HAP-1 (cell line): ENCODE results near the gene RNF111.

Experiments used
- DNase-seq, 2 experiments: peaks; one replicate each; pipeline ENCODE4 v3.0.0-alpha.2; 2016 to 2020; ENCODE audit warnings: low spot score in 2 of 2
- H3K27me3 ChIP-seq: fragments of 250-450 bp; sonication (Bioruptor Pico); 2 replicates; pipeline ENCODE4 v1.5.1; 2020; ENCODE audit warnings: low read depth, mild to moderate bottlenecking, moderate library complexity
- H3K36me3 ChIP-seq: fragments of 250-450 bp; sonication (Bioruptor Pico); replicated peaks from 2 replicates; pipeline ENCODE4 v1.5.1; 2020; ENCODE audit warnings: mild to moderate bottlenecking
- H3K4me1 ChIP-seq: fragments of 250-450 bp; sonication (Bioruptor Pico); 2 replicates; pipeline ENCODE4 v1.5.1; 2020; ENCODE audit warnings: mild to moderate bottlenecking
- H3K4me3 ChIP-seq: fragments of 250-450 bp; sonication (Bioruptor Pico); 2 replicates; pipeline ENCODE4 v1.5.1; 2020; ENCODE audit warnings: mild to moderate bottlenecking, moderate library complexity
- H3K9me3 ChIP-seq: fragments of 250-450 bp; sonication (Bioruptor Pico); 2 replicates; pipeline ENCODE4 v1.5.1; 2020; ENCODE audit warnings: mild to moderate bottlenecking, moderate library complexity
- in situ Hi-C: fragments of 300-500 bp; cut with MboI; formaldehyde crosslinking; loops from 3 replicates; pipeline ENCODE4 v1.14.3; 2020; ENCODE audit warnings: low sequenced_read_pairs, inconsistent platforms, mixed read lengths

The RNF111 gene

DNA sequence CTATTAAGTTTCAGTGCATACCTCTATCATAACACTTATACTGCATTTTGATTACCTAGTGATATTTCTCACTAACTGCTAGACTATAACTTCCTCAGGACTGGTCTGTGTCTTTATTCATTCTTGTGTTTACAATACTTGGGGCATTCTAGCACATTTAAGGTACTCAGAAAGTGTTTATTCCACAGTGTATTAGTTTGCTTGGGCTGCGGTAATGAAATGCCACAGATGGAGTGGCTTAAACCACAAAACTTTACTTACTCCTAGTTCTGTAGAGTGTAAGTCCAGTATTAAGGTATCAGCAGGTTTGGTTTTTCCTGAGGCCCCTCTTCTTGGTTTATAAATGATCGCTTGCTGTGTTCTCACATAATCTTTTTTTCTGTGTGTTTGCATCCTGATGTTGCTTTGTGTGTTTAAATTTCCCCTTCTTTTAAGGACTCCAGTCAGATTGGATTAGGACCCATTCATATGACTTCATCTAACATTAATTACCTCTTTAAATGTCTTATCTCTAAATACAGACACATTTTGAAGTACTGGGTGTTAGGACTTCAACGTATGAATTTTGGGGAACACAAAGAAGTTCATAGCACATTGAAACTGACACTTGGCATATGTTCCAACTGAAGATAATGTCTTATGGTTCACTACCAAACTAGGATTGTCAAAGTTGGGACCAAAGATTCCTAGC is 23.9 kb downstream of the RNF111 start:
- H3K36me3 ChIP-seq: no peaks in the 10 kb centered on the region; the same call in 1 of the 2 replicates
- no peaks in the 10 kb centered on the region for H3K27me3 ChIP-seq
- no peak for DNase-seq
- H3K4me3 ChIP-seq: no peak overlapping the region
- in situ Hi-C loops: no loop called here
- peaks cover 4% of the 10 kb centered on the region for H3K4me1 ChIP-seq
- H3K9me3 ChIP-seq: no peaks in the 10 kb centered on the region

DNA sequence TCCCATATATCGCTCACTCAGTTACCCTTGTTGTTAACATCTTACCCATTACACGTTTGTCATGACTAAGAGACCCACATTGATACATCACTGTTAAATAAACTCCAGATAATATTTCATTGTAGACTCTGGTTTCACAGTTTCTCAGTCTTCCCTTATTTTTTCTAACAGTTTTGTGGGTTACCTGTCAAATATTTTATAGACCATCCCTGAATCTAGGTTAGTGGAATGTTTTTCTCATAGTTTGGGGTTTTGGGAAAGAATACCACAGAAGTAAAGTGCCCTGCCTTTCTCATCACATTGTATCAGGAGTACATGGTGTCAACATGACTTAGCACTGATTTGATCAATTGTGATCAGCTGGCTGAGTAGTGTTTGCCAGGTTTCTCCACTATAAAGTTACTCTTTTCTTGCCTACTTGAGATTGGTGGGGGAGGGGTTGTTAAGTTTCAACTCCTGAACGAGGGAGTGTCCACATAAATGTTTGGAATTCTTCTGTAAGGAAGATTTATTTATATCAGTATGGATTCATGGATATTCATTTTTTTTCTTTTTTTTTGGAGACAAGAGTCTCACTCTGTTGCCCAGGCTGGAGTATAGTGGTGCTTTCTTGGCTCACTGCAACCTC is 25.9 kb downstream of the RNF111 start:
- Histone ChIP-seq H3K9me3 (no peaks in the 10 kb centered on the region), H3K4me3 (no peak overlapping the region), H3K4me1 (peaks cover 12% of the 10 kb centered on the region), H3K27me3 (no peaks in the 10 kb centered on the region), H3K36me3 (no peaks in the 10 kb centered on the region)
- no peak for DNase-seq
- in situ Hi-C loops: no loop called here

DNA sequence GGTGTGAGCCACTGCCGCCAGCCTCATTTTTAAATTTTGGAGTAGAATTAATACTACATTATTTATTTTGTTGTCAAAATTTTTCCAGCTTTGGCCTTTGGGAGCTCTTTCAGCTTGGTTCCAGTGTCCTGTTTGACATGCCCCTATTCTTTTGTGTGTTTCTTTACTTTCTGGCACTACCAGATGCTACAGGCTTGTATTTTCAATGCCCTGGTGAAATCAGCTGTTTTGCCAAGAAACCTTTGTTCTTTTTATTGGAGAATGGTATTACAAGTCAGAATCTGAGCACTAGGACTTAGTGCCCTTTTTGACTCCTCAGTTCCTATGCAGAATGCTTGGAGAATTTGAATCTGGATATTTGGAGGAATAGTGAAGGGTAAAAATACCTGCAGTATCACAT is 26.6 kb downstream of the RNF111 start:
- in situ Hi-C loops: no loop called here
- Histone ChIP-seq H3K9me3 (no peaks in the 10 kb centered on the region), H3K4me1 (peaks cover 17% of the 10 kb centered on the region), H3K4me3 (no peak overlapping the region), H3K27me3 (no peaks in the 10 kb centered on the region), H3K36me3 (no peaks in the 10 kb centered on the region)
- DNase-seq: no peak

DNA sequence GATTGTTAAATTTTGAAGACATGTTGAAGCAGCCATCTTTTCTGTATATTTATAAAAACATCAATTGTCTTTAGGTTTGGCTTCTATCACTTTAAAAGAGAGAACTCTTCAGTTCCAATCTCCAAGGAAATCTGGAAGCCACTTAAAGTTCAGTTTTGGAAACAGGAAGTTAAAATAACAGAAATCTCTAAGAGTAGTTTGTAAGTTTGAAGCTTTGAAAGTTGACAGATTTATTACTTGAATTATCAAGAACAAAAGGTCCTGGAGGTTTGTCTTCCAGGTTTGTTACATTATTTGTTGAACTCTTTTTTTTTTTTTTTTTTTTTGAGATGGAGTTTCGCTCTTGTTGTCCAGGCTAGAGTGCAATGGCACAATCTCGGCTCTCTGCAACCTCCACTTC is 30.0 kb downstream of the RNF111 start:
- Histone ChIP-seq H3K36me3 (no peaks in the 10 kb centered on the region), H3K4me3 (no peak overlapping the region), H3K9me3 (no peaks in the 10 kb centered on the region), H3K4me1 (peaks cover 22% of the 10 kb centered on the region), H3K27me3 (no peaks in the 10 kb centered on the region)
- in situ Hi-C loops: no loop called here
- no peak for DNase-seq

DNA sequence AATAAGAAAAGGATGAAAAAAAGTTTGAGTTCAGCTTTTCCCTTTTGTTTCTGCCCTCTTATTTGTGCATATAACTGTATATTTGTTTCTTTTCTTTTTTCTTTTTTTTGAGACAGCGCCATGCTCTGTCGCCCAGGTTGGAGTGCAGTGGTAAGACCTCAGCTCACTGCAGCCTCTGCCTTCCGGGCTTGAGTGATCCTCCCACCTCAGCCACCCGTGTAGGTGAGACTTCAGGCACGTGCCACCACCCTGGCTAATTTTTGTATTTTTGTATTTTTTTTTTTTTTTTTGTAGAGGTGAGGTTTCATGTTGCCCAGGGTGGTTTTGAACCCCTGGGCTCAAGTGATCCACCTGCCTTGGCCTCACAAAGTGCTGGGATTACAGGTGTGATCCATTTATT is 31.4 kb downstream of the RNF111 start:
- Histone ChIP-seq H3K36me3 (no peaks in the 10 kb centered on the region), H3K9me3 (no peaks in the 10 kb centered on the region), H3K4me3 (no peak overlapping the region), H3K4me1 (peaks cover 25% of the 10 kb centered on the region), H3K27me3 (no peaks in the 10 kb centered on the region)
- DNase-seq: peak in 1 of 2 experiments; percentile 18
- in situ Hi-C loops: no loop called here

DNA sequence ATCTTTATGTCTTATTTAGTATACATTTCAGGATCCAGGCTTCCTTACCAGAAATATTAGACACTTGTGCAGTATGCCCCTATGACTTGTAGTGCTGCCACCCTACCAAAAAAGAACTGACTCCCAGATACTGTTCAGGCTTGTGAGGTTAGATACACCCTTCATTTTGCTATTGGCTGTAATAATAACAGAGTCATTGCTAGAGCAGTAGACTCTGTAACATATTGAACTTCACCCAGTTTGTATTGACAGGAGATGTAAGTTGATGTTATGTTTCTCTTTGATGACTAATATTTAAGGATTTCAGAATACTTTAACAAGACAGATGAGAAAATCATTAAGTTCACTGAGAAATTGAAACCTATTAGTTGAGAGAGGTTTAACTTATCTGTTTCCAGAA is 32.9 kb downstream of the RNF111 start:
- Histone ChIP-seq H3K4me3 (no peak overlapping the region), H3K27me3 (no peaks in the 10 kb centered on the region), H3K9me3 (no peaks in the 10 kb centered on the region), H3K4me1 (peaks cover 29% of the 10 kb centered on the region), H3K36me3 (no peaks in the 10 kb centered on the region)
- no peak for DNase-seq
- in situ Hi-C loops: no loop called here

DNA sequence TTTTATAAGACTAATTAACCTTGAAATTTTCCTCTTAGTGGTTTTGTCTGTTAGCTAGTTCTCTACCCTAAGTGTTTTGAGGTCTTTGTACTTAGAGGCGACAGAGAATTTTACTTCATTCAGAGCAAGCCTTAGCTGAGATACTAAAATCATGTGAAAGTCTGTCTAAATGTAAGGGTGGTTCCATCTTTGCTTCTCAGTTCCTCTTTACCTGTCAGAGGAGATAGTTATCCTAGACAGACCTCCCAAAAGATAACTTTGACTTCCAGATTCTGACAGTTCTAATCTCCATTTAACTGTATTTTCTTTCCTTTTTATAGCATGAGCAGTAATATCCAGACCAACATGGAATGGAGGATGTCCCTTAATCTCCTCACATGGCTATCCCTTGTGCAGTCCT is 34.7 kb downstream of the RNF111 start:
- DNase-seq: no peak
- in situ Hi-C loops: no loop called here
- Histone ChIP-seq H3K9me3 (no peaks in the 10 kb centered on the region), H3K36me3 (no peaks in the 10 kb centered on the region), H3K4me3 (no peak overlapping the region), H3K27me3 (no peaks in the 10 kb centered on the region), H3K4me1 (peaks cover 28% of the 10 kb centered on the region)

DNA sequence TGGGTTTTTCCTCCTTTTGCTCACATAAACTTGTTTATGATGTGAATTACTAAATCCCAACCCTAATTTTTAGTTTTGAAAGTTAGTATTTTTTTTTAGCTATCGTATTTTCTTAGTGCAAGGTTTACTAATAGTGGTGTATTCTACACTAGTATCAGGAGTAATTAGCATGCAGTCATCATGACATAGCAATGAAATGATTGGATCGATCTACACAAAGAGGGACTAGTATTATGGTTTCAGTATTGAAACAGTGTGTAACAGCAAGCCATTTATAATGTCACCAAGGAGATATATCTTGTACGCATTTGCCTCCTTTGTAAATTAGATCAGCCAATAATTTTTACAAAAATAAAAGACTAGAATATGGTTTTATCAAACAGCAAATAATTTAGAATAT is 38.7 kb downstream of the RNF111 start:
- Histone ChIP-seq H3K4me3 (no peak overlapping the region), H3K4me1 (peaks cover 14% of the 10 kb centered on the region), H3K27me3 (no peaks in the 10 kb centered on the region), H3K9me3 (no peaks in the 10 kb centered on the region), H3K36me3 (no peaks in the 10 kb centered on the region)
- in situ Hi-C loops: no loop called here
- no peak for DNase-seq

DNA sequence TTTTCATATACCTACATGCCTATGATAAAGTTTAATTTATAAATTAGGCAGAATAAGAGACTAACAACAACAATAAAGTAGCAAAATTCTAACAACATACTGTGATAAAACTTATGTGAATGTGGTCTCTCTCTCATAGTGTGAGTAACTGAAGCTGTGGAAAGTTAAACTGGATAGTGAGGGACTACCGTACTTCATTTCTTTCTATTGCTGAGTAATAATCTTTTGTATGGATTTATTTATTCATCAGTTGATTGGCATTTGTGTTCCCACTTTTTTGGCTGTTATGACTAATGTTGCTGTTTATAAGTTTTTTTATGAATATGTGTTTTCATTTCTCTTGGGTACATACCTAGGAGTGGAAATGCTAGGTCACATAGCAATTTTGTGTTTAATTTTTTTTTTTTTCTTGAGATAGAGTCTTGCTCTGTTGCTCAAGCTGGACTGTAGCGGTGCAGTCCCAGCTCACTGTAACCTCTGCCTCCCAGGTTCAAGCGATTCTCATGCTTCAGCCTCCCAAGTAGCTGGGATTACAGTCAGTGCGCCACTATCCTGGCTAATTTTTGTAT is 41.0 kb downstream of the RNF111 start:
- Histone ChIP-seq H3K36me3 (0 out of 2 replicates have a peak, but pooled peaks cover 6% of the 10 kb centered on the region), H3K4me3 (no peak overlapping the region), H3K9me3 (no peaks in the 10 kb centered on the region), H3K27me3 (no peaks in the 10 kb centered on the region), H3K4me1 (peaks cover 8% of the 10 kb centered on the region)
- in situ Hi-C loops: no loop called here
- DNase-seq: no peak

DNA sequence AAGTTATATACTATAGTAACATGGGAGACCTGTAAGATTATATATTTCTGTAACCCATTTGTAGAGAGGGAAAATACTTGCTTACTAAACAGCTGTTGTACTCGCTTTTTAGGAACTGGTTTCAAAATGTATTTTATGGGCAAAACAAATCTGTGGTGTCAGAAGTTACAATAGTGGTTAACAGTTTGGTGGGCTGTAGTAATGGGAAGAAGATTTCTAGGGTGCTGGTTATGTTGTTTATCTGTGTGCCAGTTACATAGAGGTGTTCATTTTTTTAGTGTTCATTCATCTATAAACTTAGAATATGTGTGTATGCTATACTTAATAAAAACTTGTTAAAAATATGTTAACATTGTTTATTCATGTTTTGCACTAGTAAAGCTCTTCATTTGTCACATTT is 42.1 kb downstream of the RNF111 start:
- Histone ChIP-seq H3K9me3 (no peaks in the 10 kb centered on the region), H3K36me3 (peaks cover 6% of the 10 kb centered on the region), H3K27me3 (no peaks in the 10 kb centered on the region), H3K4me1 (no peaks in the 10 kb centered on the region), H3K4me3 (no peak overlapping the region)
- in situ Hi-C loops: no loop called here
- DNase-seq: no peak

DNA sequence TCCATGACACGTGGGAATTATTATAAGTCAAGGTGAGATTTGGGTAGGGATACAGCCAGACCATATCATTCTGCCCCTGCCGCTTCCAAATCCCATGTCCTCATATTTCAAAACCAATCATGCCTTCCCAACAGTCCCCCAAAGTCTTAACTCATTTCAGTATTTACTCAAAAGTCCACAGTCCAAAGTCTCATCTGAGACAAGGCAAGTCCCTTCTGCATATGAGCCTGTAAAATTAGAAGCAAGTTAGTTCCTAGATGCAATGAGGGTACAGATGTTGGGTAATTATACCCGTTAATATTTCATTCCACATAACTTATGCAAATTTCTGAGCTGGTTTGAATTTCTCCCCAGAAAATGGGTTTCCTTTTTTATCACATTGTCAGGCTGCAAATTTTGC is 47.7 kb downstream of the RNF111 start:
- Histone ChIP-seq H3K9me3 (no peaks in the 10 kb centered on the region), H3K4me1 (no peaks in the 10 kb centered on the region), H3K36me3 (peaks cover 9% of the 10 kb centered on the region), H3K27me3 (no peaks in the 10 kb centered on the region), H3K4me3 (no peak overlapping the region)
- DNase-seq: no peak
- in situ Hi-C loops: no loop called here

DNA sequence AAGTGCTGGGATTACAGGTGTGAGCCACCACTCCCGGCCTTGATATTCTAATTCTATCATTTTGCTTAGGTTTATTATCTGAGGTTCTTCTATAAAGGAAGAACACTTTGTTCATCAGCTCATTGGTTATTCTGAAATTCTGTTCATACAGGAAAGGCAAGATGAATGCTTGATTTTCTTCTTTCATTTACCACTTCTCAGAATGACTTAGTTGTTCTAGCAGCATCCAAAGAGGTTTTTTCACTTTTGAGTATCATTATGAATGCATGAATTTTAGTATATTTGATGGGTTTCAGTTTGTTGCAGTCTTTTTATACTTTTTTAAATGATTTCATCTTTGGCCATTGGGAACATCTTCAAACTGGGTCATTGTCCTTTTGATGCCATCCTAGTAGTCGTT is 51.8 kb downstream of the RNF111 start:
- in situ Hi-C loops: no loop called here
- peaks cover 6% of the 10 kb centered on the region for H3K36me3 ChIP-seq
- H3K27me3 ChIP-seq: no peaks in the 10 kb centered on the region

DNA sequence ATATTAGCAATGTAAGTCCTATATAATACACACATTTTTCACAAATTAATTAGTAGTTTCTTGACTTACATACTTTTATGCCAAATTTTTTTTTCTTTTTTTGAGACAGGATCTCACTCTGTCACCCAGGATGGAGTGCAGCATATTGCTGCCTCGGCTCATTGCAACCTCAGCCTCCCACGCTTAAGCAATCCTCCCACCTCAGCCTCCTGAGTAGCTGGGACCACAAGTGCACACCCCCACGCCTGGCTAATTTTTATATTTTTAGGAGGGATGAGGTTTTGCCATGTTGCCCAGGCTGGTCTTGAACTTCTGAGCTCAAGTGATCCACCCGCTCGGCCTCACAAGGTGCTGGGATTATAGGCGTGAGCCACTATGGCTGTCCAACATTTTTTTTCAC is 54.6 kb downstream of the RNF111 start:
- Histone ChIP-seq H3K4me3 (no peak overlapping the region), H3K27me3 (no peaks in the 10 kb centered on the region), H3K4me1 (no peaks in the 10 kb centered on the region), H3K9me3 (no peaks in the 10 kb centered on the region), H3K36me3 (peaks cover 4% of the 10 kb centered on the region)
- no peak for DNase-seq
- in situ Hi-C loops: no loop called here

More for the DNA sequence above, 51.8 kb downstream of the RNF111 start:
- Histone ChIP-seq H3K9me3 (no peaks in the 10 kb centered on the region), H3K4me1 (no peaks in the 10 kb centered on the region), H3K4me3 (no peak overlapping the region)
- DNase-seq: no peak

DNA sequence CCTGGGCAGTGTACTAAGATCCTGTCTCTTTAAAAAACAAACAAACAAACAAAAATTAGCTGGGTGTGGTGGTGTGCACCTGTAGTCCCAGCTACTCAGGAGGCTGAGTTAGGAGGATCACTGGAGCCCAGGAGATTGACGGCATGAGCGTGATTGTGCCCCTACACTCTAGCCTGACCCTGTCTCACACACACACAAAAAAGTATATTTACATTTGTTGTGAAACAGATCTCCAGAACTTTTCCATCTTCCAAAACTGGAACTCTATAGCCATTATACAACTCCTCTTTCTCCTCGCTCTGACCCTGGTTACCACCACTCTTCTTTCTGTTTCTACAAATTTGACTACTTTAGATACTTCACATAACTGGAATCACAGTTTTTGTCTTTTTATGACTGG is 61.4 kb downstream of the RNF111 start:
- no peak for DNase-seq
- in situ Hi-C loops: no loop called here
- H3K36me3 ChIP-seq: peaks cover 9% of the 10 kb centered on the region

More for the DNA sequence above, 61.4 kb downstream of the RNF111 start:
- no peaks in the 10 kb centered on the region for H3K27me3 ChIP-seq
- H3K4me1 ChIP-seq: no peaks in the 10 kb centered on the region
- no peaks in the 10 kb centered on the region for H3K9me3 ChIP-seq
- H3K4me3 ChIP-seq: no peak overlapping the region
